Progenitor cell of endocrine pancreas (in vitro differentiated cells): Measurements from ENCODE around the gene TFDP1. TPM values are rescaled to one million over a fixed set of nuclear protein-coding genes. Genes with fewer than 3 reads are reported as not detected.

Experiments used
- DNase-seq: peaks from one replicate; pipeline ENCODE4 v3.0.0; 2021; ENCODE audit warnings: low spot score; ENCODE audit not compliant: unreplicated experiment
- H3K27ac Mint-ChIP-seq: 2 replicates; pipeline ENCODE4 v1.8.0; 2021; ENCODE audit warnings: mild to moderate bottlenecking, moderate library complexity, mixed read lengths
- H3K27me3 Mint-ChIP-seq: 2 replicates; pipeline ENCODE4 v1.8.0; 2021; ENCODE audit warnings: mixed read lengths
- H3K36me3 Mint-ChIP-seq: 2 replicates; pipeline ENCODE4 v1.8.0; 2022; ENCODE audit warnings: mixed read lengths; ENCODE audit not compliant: insufficient read depth
- H3K4me1 Mint-ChIP-seq: 2 replicates; pipeline ENCODE4 v1.8.0; 2021; ENCODE audit warnings: low read depth, mixed read lengths
- H3K4me3 Mint-ChIP-seq: 2 replicates; pipeline ENCODE4 v1.8.0; 2021; ENCODE audit warnings: low read depth, mild to moderate bottlenecking, moderate library complexity, mixed read lengths
- H3K9me3 Mint-ChIP-seq: 2 replicates; pipeline ENCODE4 v1.8.0; 2021; ENCODE audit warnings: low read depth, mixed read lengths
- CTCF ChIP-seq: fragments of 200-600 bp; sonication (generic); IDR thresholded peaks from one replicate; pipeline ENCODE4 v1.5.0; 2021; ENCODE audit warnings: antibody characterized with exemption, mild to moderate bottlenecking; ENCODE audit not compliant: unreplicated experiment
- total RNA-seq: library from RNA; stranded (reverse); gene quantifications from 2 replicates; pipeline ENCODE4 v1.2.1, GENCODE V29; 2021

Gene TFDP1
- total RNA-seq, 1 donor from 2014 or later = 58.2 TPM

- H3K27ac Mint-ChIP-seq = peak overlapping the region; percentile 71
- peaks cover 17% of the 10 kb centered on the region for H3K36me3 Mint-ChIP-seq
- TF ChIP-seq CTCF = no peak
- H3K9me3 Mint-ChIP-seq = no peaks in the 10 kb centered on the region
- no peak for DNase-seq
- no peak overlapping the region for H3K4me3 Mint-ChIP-seq
- no peaks in the 10 kb centered on the region for H3K27me3 Mint-ChIP-seq
- peaks cover 2% of the 10 kb centered on the region for H3K4me1 Mint-ChIP-seq
These were observed 20.9 kb downstream of the TFDP1 start for GRCh38 chr13:113605461-113605860.

GRCh38 chr13:113605866-113606438, 21.4 kb downstream of the TFDP1 start:
- DNase-seq = no peak
- Mint-ChIP-seq H3K27ac (peak overlapping the region; percentile 71), H3K36me3 (peaks cover 17% of the 10 kb centered on the region), H3K9me3 (no peaks in the 10 kb centered on the region), H3K4me1 (peaks cover 2% of the 10 kb centered on the region), H3K4me3 (no peak overlapping the region), H3K27me3 (no peaks in the 10 kb centered on the region)
- no peak for TF ChIP-seq CTCF

- no peaks in the 10 kb centered on the region for H3K27me3 Mint-ChIP-seq
- no peak for DNase-seq
- H3K36me3 Mint-ChIP-seq = peaks cover 20% of the 10 kb centered on the region
- no peak overlapping the region for H3K27ac Mint-ChIP-seq
- H3K4me1 Mint-ChIP-seq = peaks cover 2% of the 10 kb centered on the region
- H3K4me3 Mint-ChIP-seq = no peak overlapping the region
- no peak for TF ChIP-seq CTCF
- no peaks in the 10 kb centered on the region for H3K9me3 Mint-ChIP-seq
These were observed 22.7 kb downstream of the TFDP1 start for GRCh38 chr13:113607056-113607888.

- Mint-ChIP-seq H3K27me3 (no peaks in the 10 kb centered on the region), H3K27ac (no peak overlapping the region), H3K9me3 (no peaks in the 10 kb centered on the region), H3K36me3 (peaks cover 20% of the 10 kb centered on the region), H3K4me1 (no peaks in the 10 kb centered on the region), H3K4me3 (no peak overlapping the region)
- TF ChIP-seq CTCF = no peak
- no peak for DNase-seq
These were observed 23.5 kb downstream of the TFDP1 start for GRCh38 chr13:113607889-113608635.

- Mint-ChIP-seq H3K36me3 (peaks cover 20% of the 10 kb centered on the region), H3K4me3 (no peak overlapping the region)
These were observed 24.5 kb downstream of the TFDP1 start for GRCh38 chr13:113608967-113609533.

More at GRCh38 chr13:113608967-113609533, 24.5 kb downstream of the TFDP1 start:
- no peak for DNase-seq
- TF ChIP-seq CTCF = no peak
- H3K4me1 Mint-ChIP-seq = no peaks in the 10 kb centered on the region
- no peaks in the 10 kb centered on the region for H3K27me3 Mint-ChIP-seq
- H3K27ac Mint-ChIP-seq = no peak overlapping the region
- no peaks in the 10 kb centered on the region for H3K9me3 Mint-ChIP-seq
